ENCODE results near the gene LPCAT1. TPM values are rescaled to one million over a fixed set of nuclear protein-coding genes. Genes with fewer than 3 reads are reported as not detected.

The LPCAT1 gene
- total RNA-seq, 1 donor from 2014 or later: 74.8 TPM

DNA sequence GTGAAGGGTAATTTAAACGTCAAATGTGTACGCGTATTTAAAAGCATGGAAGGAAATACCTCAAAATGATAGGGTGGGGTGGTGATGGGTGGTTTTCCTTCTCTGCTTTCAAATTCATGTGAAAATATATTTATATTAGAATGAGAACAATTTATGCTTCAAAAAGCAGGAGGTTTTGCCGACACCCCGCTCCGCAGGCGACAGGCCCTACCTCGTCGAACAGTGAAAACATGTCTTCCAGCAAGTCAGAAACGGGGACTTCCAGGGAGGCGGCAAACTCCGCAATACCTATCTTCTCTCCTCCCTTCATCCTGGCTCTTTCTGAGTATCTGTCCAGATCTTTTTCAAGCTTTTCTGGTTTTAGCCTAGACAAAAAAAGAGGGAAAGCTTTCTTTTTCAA, 50.0 kb downstream of the LPCAT1 start:
- Mint-ChIP-seq H3K9me3 (no peaks in the 10 kb centered on the region), H3K36me3 (peaks cover 12% of the 10 kb centered on the region), H3K4me3 (no peak overlapping the region), H3K27ac (no peak overlapping the region), H3K27me3 (ENCODE audit: low read depth) (no peaks in the 10 kb centered on the region), H3K4me1 (no peaks in the 10 kb centered on the region)
- DNase-seq (ENCODE audit: low spot score in 2 of 2, unreplicated experiment in 2 of 2): no peak
- no peak for TF ChIP-seq CTCF (IDR thresholded peaks at IDR 0.05; ENCODE audit: unreplicated experiment)

DNA sequence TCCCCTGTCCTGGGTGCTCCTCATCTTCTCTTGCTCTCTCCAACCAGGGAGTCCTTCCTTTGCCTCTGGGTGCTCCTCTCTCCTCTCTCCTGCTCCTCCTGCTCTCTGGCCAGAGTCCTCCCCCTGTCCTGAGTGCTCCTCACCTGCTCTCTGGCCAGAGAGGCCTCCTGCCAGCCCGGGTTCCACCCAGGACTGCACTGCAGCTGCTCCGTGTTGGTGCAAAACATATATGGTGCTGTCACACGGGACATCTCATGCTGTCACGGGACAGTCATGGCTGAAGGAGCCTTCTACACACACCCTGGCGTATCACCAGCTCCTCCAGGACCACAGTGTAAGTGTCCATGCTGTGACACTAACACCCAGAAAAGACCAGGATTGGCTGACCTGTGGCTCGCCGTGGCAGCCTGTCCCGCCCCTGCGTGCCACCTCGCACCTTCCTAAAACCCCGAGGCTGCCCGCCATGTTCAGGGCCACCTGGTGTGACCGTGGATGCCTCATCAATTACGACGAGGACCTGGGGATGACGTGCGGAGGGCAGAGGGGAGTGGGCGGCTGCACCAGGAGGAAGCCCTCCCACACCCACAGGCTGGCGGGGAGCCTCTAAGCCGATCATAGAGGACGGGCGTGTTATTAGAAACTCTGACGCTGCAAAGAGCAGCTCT, 50.7 kb downstream of the LPCAT1 start:
- peaks cover 16% of the 10 kb centered on the region for H3K36me3 Mint-ChIP-seq
- H3K27me3 Mint-ChIP-seq (ENCODE audit: low read depth): no peaks in the 10 kb centered on the region
- DNase-seq (ENCODE audit: low spot score in 2 of 2, unreplicated experiment in 2 of 2): no peak
- no peak for TF ChIP-seq CTCF (IDR thresholded peaks at IDR 0.05; ENCODE audit: unreplicated experiment)
- H3K27ac Mint-ChIP-seq: no peak overlapping the region
- no peaks in the 10 kb centered on the region for H3K4me1 Mint-ChIP-seq
- H3K4me3 Mint-ChIP-seq: no peak overlapping the region
- H3K9me3 Mint-ChIP-seq: no peaks in the 10 kb centered on the region

DNA sequence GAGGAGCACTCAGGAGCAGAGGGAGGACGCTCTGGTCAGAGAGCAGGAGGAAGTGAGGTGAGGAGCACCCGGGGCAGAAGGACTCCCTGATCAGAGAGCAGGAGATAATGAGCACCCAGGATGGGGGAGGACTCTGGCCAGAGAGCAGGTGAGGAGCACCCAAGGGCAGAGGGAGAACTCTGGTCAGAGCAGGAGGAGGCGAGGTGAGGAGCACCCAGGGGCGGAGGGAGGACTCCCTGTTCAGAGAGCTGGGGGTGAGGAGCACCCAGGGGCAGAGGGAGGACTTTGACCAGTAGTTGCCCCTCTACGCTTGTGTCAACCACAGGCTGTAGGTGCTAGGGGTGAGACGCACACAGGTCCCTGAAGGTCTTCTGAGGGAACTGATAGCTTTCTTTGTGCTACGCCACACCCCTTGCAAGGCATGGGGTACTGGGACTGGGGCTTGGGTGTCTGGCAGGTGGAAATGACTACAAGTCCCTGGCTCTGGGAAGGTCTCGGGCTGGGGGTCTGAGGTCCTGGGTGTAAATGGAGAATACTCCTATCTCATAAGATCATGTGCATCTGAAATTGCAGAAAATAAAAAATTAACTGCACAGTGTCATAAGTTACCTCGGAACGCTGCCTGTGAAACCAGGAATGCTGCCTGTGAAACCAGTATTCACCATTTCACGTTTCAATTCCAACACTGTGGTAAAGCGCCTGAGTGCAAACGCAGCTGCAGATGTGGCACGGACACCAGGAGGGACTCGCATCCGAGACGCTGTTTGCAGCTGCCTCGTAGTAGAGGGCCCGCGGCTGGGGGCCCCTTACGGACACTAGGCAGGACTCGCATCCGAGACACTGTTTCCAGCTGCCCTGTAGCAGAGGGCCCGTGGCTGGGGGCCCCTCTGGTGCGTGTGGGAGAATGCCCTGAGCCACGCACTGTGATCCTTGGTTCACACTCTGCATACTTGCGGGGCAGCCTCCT, 51.5 kb downstream of the LPCAT1 start:
- H3K27ac Mint-ChIP-seq: no peak overlapping the region

GRCh38 chr5:1471240-1471853, 52.4 kb downstream of the LPCAT1 start:
- Mint-ChIP-seq H3K9me3 (no peaks in the 10 kb centered on the region), H3K4me3 (no peak overlapping the region), H3K27ac (no peak overlapping the region), H3K4me1 (no peaks in the 10 kb centered on the region), H3K36me3 (peaks cover 13% of the 10 kb centered on the region), H3K27me3 (ENCODE audit: low read depth) (no peaks in the 10 kb centered on the region)
- DNase-seq (ENCODE audit: low spot score in 2 of 2, unreplicated experiment in 2 of 2): no peak
- TF ChIP-seq CTCF (IDR thresholded peaks at IDR 0.05; ENCODE audit: unreplicated experiment): no peak

More for the DNA sequence above, 51.5 kb downstream of the LPCAT1 start:
- DNase-seq (ENCODE audit: low spot score in 2 of 2, unreplicated experiment in 2 of 2): no peak
- no peaks in the 10 kb centered on the region for H3K27me3 Mint-ChIP-seq (ENCODE audit: low read depth)
- no peak for TF ChIP-seq CTCF (IDR thresholded peaks at IDR 0.05; ENCODE audit: unreplicated experiment)
- H3K4me3 Mint-ChIP-seq: no peak overlapping the region
- no peaks in the 10 kb centered on the region for H3K9me3 Mint-ChIP-seq
- peaks cover 16% of the 10 kb centered on the region for H3K36me3 Mint-ChIP-seq
- no peaks in the 10 kb centered on the region for H3K4me1 Mint-ChIP-seq

DNA sequence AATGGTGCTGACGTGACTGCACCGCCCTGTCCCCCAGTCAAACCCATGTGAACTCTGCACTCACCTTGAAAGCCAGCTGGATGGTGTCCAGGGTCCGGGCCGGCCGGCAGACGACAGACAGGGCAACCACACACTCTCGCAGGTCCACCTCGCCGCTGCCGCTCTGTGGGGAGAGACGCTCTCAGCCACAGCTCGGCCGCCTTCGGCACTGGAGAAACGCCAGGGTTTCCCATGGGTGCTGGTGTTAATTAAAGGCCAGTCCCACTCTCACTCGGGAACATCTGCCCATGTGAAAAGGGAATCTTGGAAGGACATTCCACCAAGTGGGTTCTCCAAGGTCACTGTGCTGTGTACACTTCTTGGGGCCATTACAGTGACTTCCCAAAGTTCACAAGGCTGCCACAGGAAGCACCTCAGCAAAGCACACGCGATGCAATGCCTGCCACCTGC, 53.0 kb downstream of the LPCAT1 start:
- H3K27ac Mint-ChIP-seq: no peak overlapping the region
- TF ChIP-seq CTCF (IDR thresholded peaks at IDR 0.05; ENCODE audit: unreplicated experiment): no peak
- no peaks in the 10 kb centered on the region for H3K4me1 Mint-ChIP-seq
- peaks cover 18% of the 10 kb centered on the region for H3K36me3 Mint-ChIP-seq
- DNase-seq (ENCODE audit: low spot score in 2 of 2, unreplicated experiment in 2 of 2): no peak
- H3K27me3 Mint-ChIP-seq (ENCODE audit: low read depth): no peaks in the 10 kb centered on the region
- H3K9me3 Mint-ChIP-seq: no peaks in the 10 kb centered on the region
- no peak overlapping the region for H3K4me3 Mint-ChIP-seq

Data from mesothelial cell of epicardium (in vitro differentiated cells).